22Rv1 (cell line): Measurements from ENCODE around the gene TTLL10.

ENCODE experiments used
- ZFX ChIP-seq: fragments of 450-650 bp; IDR thresholded peaks from 2 replicates; pipeline ENCODE4 v1.6.1; 2017; ENCODE audit warnings: antibody characterized with exemption, borderline replicate concordance
- TF ChIP-seq, protein P1 (sequence below): fragments of 450-650 bp; IDR thresholded peaks from 2 replicates; pipeline ENCODE4 v1.5.1; 2017; ENCODE audit warnings: mild to moderate bottlenecking

DNA sequence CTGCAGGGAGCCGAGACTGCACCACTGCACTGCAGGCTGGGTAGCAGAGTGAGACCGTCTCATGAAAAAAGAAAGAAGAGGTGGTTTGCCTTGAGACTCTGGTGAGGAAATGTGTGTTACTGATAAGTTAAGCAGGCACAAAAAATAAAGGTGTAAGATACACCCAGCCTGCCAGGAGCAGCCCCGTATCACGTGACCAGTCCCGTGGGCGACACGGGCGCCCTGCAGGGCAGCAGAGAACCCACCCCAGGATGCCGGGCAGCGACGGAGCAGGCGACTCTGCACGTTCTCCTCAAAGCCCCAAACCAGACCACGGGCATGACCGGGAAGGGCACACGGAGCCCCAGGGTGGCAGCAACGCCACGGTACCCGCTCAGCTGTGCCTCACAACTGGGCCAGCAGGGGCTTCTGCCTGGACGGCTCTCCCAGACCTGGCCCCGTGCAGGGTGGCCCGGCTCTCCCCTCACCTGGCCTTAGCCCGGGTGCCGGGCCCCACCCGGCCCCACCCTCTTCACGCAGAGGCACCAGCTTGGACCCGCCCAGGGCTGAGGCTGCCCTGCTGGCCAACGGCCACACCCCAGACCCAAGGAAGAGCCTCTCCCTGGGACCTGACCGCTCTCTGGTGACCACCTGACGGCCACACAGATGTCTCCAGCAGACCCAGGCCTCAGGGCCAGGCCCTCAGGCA lies 48.4 kb downstream of the TTLL10 start:
- TF ChIP-seq, protein P1, sequence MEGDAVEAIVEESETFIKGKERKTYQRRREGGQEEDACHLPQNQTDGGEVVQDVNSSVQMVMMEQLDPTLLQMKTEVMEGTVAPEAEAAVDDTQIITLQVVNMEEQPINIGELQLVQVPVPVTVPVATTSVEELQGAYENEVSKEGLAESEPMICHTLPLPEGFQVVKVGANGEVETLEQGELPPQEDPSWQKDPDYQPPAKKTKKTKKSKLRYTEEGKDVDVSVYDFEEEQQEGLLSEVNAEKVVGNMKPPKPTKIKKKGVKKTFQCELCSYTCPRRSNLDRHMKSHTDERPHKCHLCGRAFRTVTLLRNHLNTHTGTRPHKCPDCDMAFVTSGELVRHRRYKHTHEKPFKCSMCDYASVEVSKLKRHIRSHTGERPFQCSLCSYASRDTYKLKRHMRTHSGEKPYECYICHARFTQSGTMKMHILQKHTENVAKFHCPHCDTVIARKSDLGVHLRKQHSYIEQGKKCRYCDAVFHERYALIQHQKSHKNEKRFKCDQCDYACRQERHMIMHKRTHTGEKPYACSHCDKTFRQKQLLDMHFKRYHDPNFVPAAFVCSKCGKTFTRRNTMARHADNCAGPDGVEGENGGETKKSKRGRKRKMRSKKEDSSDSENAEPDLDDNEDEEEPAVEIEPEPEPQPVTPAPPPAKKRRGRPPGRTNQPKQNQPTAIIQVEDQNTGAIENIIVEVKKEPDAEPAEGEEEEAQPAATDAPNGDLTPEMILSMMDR: no peak
- no peak for TF ChIP-seq ZFX
